DMS114 treated with DMSO at 0.1 percent for 48 hours (cell line): Measurements from ENCODE around the gene LMOD3.

Experiments
- DNase-seq: peaks from one replicate; lab custom pipeline; 2025; ENCODE audit not compliant: unreplicated experiment; lab: John Stamatoyannopoulos, UW

Gene LMOD3

DNA sequence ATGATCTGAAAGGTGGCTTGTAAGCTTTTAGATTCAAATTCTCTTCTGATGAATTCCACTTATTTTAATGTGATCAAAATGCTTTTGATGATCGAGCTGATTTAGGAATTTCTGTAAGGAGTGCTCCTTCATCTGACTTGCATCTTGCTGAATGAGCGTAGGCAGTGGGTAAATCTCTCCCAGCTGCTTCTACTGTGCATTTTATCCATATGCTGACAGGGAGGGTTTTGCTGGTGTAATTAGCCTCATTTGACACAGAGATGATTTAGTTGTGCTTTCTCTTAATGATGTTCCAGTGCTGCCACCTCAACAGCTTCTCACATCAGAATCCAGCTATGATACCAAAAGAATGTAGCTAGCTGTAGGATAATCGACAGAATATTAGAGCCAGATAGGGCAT is 3.8 kb upstream of the LMOD3 start:
- DNase-seq, result no peak

DNA sequence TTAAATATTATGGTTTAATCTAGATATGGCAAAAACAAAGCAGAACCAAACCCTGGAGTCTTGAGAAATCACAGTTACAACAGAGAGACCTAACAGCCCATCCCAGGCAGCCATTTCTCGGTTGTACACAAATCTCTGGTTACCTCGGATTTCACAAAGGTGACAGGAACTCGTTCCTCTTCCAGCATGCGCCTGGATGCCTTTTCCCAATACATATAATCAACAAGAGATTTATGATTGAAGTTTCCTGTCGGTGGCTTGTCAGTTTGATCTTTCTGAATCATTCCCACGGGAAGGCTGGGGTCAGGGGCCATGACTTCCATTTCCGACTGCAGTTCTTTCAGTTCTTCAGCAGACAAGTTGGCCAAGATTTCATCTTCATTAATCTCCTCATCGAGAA is 445 bp downstream of the LMOD3 start:
- DNase-seq, result no peak

DNA sequence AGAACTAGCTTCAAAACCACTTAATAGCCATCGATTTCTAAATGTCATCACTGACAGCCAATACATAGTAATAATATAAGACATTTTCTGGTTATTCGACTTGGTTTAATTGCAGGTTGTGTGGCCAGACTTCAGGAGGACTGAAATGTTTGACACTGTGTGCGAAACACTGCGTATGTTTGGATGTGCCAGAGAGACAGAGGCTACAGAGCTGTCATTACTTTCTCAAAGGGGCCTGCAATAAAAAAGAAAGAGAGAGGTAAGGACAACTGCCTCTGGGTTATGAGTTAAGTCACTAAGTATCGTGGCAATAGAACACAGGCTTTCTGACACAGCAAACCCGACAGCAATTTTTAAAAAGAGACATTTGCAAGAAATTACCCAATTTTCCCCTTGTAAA is 882 bp downstream of the LMOD3 start:
- no peak for DNase-seq

DNA sequence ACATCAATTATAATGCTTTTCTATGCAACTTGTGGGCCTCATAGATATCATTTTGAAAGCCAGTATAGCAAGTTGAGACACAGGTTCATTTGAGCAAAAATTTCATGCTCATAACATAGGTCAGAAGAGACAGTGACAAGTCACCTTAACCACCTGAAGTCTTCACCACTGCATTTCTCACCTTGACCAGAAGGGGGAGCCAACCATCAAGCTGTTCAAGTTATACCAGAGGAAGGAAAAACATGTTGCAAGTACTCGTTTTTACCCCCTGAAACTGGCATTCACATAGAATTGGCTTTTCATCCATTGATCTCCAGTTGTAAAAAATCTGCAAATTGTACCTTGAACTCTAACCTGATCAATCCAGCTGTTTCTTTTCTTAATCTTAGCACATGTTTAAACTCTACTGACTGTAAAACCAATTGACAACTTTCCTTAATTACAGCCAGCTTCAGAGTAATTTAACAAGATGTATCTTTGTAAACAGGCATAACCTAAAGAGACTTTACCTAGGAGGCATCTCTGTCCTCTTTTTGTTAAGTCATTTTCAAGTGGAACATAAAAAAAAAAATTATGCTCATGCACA is 1.4 kb downstream of the LMOD3 start:
- DNase-seq, result peak; percentile 21

DNA sequence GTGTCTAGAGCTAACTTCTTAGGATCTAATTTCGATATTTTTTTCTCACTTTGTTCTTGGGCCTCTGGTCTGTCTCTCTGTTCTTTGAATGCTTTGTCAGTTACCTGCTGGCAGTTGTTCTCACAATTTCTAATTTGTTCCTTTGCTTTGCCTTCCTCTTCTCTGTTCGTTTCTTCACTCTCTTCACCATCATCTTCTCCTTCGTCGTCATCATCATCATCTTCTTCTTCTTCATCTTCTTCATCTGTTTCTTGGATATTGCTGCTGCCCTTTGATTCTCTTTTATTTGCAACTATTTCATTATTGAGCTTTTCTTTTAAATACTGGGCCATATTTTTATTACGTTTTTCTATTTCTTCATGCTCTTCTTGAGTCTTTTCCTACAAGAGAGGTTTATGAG is 2.7 kb downstream of the LMOD3 start:
- no peak for DNase-seq

DNA sequence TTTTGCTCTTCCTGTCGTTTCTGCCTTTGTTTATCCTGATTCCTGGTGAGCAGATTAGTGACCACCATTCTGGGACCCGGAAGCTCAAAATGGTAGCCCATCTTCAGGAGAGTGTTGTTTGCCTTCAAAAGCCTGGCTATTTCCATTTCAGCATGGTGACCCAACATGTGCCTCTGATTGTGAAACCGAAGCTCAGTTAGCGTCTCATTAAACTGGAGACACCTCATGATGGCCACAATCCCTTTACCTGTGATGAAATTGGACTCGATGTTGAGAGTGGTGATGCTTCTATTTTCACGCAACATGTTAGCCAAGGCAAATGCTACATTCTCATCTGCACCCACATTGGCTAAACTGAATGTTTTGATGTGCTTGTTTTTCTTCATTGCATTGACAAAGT is 3.3 kb downstream of the LMOD3 start:
- no peak for DNase-seq

DNA sequence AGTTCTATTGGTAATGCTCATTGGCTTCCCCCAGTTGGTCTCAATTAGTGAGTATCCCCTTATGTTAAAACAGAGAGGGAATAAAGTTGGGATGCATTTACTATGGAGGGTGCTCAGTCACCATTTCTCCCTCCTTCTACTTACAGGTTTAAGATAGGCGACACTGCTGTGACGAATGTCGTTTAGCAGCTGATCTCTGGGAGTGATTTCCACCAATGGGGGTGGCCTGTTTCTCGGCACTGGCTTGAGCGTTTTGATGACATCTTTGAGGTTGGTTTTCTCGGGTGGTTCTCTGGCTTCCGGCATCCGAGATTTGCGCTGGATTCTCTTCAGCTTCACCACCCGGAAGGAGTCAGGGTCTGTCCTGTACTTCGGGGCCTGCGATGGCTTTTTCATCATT is 3.8 kb downstream of the LMOD3 start:
- DNase-seq, result no peak

DNA sequence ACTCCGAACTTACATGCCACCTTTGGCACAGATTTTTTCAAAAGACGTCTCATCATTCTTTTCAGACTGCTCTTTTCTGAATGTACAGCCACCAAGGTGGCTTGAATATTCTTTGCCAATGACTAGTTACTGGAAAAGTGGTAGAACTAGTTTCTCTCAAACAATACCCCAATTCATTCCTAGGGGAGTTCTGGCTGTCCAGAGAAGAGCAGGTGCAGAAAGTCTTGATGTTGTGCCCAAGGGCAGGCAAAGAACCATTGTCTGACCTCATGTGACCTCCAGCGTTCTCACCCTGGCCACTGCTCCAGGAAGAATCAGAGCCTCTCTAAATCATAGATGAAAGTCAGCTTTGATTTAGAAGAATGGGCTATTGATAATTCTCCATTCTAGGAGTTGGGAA is 5.5 kb downstream of the LMOD3 start:
- DNase-seq, result no peak

DNA sequence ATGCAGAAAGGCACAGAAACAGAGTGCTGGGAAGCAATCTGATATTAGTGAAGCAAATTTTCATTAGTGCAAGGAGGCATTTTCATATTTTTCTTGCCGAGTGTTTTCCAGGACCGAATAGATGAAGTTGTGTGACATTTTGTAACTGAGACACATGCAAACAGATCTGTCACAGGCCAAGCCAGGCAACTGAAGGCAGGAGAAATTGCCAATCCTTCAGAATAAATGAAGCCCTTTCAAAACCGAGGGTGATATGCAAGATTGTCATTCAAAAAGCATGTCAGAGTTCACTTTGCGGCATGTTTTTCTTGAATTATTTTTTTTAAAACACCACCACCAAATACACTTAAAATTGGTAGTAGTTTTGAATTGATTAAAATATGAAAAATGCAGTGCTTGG is 6.2 kb downstream of the LMOD3 start:
- DNase-seq, result no peak

DNA sequence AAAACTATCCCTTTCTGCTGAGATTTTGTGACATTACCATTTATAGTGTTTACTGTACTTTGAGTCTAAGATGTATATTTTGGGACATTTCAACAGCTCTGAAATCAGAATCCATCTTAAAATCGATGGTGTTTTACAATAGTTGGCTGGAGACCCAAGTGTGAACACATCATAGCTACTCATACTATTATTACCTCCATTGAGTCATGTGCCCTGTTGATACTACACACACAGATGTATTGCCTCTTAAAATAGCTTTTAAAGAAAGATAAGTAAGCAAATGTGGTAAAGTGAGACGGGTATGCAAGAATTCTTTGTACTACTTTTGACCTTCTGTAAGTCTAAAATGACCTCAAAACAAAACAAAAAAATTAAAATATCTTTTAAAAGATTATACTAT is 6.7 kb downstream of the LMOD3 start:
- no peak for DNase-seq

DNA sequence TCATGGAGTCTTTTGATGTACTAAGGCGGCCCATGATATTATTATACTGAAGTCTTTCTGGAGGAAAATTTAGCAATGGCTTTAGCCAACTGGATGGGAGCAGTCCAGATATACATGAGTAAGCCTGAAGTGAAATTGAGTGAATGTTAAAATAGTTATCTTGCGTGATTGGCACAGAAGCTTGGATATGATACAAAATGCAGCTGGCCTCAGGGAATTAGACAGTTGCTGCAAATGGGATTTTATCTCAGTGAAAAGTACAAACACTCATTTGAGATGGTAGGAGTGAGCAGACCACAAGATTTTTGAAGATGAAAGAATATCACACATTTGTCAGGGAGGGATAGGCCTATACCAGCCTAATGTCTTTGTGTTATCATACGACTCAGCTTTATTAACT is 8.9 kb downstream of the LMOD3 start:
- no peak for DNase-seq

DNA sequence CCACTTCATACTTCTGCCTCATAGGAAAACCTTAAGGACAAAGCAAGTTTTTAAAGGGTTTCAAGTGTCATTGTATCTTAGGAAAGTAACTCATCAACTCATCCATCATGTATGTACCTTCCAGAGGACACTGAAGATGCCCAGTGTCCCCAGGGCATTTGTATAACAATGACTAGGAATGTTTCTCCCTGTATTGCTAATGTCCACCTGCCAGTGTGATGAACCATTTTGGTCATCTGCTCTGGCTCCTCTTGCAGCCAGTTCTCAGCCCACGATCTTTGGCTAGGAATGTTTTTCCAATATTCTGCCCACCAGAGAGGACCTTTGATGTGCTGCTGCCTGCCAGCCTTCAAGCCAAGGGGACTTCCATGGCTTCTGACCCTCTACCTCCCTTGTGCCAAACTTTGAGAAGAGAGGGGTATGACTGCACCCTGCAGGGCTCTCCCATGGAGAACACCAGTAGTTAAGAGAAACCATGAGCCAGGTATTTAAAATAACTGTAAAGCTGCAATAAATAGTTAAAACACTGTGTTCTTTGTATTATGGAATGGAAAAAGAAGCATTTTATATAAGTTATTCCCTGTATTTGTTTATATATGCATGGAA is 11.4 kb downstream of the LMOD3 start:
- no peak for DNase-seq

DNA sequence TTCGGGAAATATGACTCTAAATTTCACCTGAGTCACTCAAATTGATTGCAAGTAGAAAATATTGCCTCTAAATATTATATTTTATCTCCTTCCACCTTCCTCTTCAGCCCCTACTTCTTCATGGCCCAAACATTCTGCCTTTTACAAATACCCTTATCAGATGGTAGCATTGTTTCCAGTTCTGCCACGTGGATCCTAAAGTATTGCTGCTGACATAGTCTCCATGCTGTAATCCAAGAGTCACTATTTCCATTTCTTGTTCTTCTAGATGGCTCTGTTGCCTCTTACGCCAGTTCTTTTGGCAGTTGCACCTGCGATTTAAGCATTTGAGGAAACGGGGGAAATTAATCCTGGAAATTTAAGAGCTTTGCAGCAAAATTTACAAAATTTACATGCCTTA is 13.6 kb downstream of the LMOD3 start:
- no peak for DNase-seq

DNA sequence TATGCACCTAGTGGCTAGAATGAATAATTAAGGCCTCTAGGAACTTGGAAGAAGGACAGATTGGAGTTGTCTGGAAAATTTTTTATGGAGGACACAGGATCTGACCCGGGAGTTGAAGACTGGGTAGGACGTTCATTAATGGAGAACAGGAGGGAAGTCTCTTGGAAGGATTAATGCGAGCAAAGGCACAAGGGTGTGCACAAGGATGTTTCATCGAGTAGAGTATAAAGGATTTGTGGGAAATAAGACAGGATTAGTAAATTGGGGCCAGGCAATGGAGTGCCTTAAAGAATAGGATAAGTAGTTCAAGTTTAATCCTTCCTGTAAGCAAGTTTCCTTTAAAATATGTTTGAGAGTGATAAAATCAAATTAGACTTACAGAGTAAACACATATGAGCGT is 14.6 kb downstream of the LMOD3 start:
- DNase-seq, result no peak

DNA sequence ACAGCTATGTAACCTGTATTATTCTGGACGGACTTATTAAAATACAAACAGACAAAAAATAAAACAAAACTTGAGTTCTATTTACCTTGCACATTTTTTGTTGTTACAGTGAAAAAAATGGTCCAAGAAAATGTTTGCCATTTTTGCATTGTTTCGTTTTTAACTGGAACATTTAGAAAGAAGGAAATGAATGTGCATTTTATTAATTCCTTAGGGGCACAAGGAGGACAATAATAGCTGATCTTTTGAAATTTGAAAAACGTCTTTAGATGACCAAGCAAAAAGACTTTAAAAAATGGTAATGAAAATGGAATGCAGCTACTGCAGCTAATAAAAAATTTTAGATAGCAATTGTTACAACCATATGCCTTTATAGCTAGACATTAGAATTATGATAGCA is 17.1 kb downstream of the LMOD3 start:
- DNase-seq, result no peak

DNA sequence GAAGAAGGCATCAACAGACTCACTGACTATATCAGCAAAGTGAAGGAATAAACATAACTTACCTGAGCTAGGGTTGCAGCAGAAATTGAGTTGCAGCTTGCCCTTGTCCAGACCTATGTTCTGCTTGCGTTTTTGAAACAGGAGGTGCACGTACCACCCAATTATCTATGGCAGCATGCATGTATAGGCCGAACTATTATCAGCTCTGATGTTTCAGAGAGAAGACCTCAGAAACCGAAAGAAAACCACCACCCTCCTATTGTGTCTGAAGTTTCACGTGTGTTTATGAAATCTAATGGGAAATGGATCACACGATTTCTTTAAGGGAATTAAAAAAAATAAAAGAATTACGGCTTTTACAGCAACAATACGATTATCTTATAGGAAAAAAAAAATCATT is 17.8 kb downstream of the LMOD3 start:
- DNase-seq, result no peak

DNA sequence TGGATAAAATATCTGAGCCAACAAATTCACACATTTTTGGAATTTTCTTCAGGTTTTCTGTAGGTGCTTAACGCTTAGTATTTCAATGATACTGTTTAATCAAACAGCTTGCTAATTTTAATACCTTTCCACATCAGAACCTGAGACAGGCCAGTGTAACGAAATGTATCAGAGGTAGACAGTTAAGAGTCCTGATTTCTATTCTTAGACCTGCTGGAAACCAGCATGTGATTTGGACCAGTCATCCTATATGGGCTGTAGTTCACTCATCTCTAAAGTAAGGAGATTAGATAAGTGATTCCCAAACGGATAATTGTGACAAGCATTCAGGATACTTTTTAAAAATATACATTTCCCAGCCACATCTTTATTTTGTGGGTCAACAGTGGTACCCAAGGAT is 19.3 kb downstream of the LMOD3 start:
- DNase-seq, result no peak

DNA sequence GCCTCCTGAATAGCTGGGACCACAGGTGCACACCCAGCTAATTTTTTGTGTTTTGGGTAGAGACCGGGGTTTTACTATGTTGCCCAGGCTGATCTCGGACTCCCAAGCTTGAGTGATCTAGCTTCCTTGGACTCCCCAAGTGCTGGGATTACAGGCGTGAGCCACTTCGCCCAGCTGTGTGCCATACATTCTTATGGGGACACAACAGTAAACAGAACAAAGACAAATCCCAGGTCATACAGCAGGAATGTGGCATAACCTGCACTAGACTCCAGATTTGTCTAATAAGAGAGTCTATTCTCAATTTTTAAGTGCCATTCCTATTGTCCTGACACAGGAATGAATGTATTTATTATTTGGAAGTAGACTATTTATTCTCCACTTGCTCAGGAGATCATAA is 20.0 kb downstream of the LMOD3 start:
- no peak for DNase-seq

DNA sequence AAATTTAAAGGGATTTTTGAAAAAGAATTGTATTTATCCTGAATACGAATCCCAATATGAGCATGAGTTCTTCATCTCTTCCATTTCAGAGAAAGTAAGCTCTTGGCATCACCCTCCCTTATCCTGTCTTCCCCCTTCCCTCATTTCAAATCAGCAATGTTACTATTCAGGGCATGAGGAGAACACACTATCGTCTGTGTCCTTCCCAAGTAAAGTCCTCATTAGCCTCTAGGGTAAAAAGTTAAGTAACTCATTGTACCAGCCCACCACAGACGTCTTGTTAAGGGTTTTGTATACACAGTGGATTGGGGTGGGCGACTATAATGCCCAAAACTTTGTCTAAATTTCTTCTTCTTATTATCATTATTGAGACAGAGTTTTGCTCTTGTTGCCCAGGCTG is 22.8 kb downstream of the LMOD3 start:
- no peak for DNase-seq

DNA sequence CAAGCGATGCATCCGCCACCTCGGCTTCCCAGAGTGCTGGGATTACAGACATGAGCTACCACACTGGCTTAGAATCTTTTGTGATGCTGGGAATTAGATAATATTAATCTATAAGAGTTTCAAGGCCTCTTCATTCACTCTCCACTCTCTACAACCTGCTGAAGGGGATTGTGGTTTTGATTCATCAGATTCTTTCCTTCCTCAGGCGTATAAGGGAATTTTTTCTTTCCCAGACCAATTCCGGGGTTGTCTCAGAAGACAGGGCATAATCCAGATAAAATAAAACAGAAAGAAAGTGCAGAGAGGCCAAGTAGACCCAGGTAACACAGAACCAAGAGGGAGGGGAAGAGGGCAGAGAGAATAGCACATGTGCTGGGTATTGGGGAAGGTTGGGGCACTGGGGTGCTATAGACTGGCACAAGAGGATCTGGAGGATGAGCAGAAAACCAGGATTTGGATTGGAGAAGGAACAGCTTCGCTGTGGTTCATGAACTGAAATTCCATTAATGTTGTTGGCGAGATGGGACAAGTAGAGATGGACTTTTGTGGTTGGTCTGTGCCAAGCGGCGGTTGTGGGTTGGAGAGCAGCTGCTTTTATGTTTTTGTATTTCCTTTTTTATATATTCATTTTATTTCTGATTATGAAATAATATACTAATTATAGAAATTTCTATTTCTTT is 24.8 kb downstream of the LMOD3 start:
- DNase-seq, result no peak

DNA sequence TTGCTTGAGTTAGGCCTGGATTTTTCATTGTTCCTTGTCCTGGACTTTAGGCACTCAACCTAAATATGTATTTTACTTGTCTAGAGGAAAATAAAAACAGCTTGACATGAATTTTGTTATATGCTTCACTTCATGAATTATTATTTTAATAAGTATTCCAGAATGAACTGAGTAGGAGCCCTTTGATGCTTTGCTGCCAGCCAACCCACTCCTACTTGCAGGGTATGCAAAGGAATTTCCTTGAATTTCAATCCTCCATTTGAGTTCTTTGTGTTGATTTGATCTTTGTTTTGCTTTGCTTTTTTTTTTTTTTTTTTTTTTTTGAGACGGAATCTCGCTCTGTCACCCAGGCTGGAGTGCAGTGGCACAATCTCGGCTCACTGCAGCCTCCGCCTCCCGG is 26.1 kb downstream of the LMOD3 start:
- DNase-seq, result no peak

DNA sequence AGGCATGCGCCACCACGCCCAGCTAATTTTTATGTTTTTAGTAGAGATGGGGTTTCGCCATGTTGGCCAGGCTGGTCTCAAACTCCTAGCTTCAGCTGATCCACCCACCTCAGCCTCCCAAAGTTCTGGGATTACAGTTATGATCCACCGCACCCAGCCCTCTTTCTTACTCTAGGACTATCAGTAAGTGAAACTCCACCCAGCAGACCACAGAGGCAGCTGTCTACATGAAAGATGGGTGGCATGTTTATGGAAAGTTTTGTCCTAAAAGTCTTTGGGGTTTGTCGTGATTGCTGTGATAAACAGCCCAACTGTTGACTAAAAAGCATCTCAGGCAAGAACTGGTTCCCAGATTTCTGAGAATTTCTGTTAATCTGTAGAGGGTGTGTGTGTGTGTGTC is 26.8 kb downstream of the LMOD3 start:
- no peak for DNase-seq
